CD4-positive, alpha-beta T cell (primary cell): ENCODE results near the gene PTPN9. TPM values are rescaled to one million over a fixed set of nuclear protein-coding genes. Genes with fewer than 3 reads are reported as not detected.
"Not testable (repeated sequence)": the region's sequence is repeated elsewhere in the genome, so short reads cannot be mapped to it uniquely, and the experiment has no call there.

Experiments
- ATAC-seq: fragments of 200-7000 bp; cut with Tn5 transposase; one replicate; pipeline ENCODE4 v1.10.0; 2022; ENCODE audit warnings: mild to moderate bottlenecking; ENCODE audit not compliant: poor library complexity
- CTCF ChIA-PET: fragments of 350-600 bp; sonication (Branson Sonifier 250); formaldehyde crosslinking; loops from one replicate; lab custom pipeline; 2021; ENCODE audit warnings: antibody characterized with exemption, inconsistent platforms; lab: Charles Lee
- POLR2A ChIA-PET: fragments of 350-600 bp; sonication (Branson Sonifier 250); formaldehyde crosslinking; loops from one replicate; lab custom pipeline; 2021; ENCODE audit warnings: antibody characterized with exemption, inconsistent platforms; lab: Charles Lee
- DNase-seq, 14 experiments: peaks; one replicate each; pipeline ENCODE4 v3.0.0-alpha.2; 2013 to 2020; ENCODE audit warnings: mixed read lengths in 2 of 14
- H3K27ac ChIP-seq, 2 donors: one replicate each; pipeline versions ENCODE4 v1.5.1 to v1.7.0; 2013; ENCODE audit warnings: low read length in 2 of 2, low read depth in 1 of 2, mild to moderate bottlenecking in 1 of 2
- H3K27me3 ChIP-seq, 2 experiments: 1 replicate in 1 of 2; 2 replicates in 1 of 2; pipeline versions ENCODE4 v1.6.1 to v1.7.0; 2013; ENCODE audit warnings: low read length in 2 of 2, control low read depth in 1 of 2, mild to moderate bottlenecking in 1 of 2, moderate library complexity in 1 of 2; ENCODE audit not compliant: insufficient read depth in 2 of 2, control insufficient read depth in 1 of 2
- H3K36me3 ChIP-seq: one replicate; pipeline ENCODE4 v1.6.1; 2013; ENCODE audit warnings: low read length, control low read depth; ENCODE audit not compliant: insufficient read depth
- H3K4me1 ChIP-seq: one replicate; pipeline ENCODE4 v1.6.1; 2013; ENCODE audit warnings: low read length, control low read depth; ENCODE audit not compliant: insufficient read depth
- H3K4me3 ChIP-seq: one replicate; pipeline ENCODE4 v1.5.1; 2013; ENCODE audit warnings: mild to moderate bottlenecking, low read length, moderate library complexity
- H3K9me3 ChIP-seq, 2 experiments: 1 replicate in 1 of 2; 2 replicates in 1 of 2; pipeline versions ENCODE4 v1.6.1 to v1.7.0; 2013; ENCODE audit warnings: low read length in 2 of 2, mild to moderate bottlenecking in 2 of 2, control low read depth in 1 of 2, moderate library complexity in 1 of 2; ENCODE audit not compliant: control insufficient read depth in 1 of 2, insufficient read depth in 1 of 2
- H3K27ac Mint-ChIP-seq: one replicate; pipeline ENCODE4 v1.8.0; 2020; ENCODE audit warnings: mixed read lengths
- H3K27me3 Mint-ChIP-seq: one replicate; pipeline ENCODE4 v1.8.0; 2021; ENCODE audit warnings: mixed read lengths
- H3K36me3 Mint-ChIP-seq: one replicate; pipeline ENCODE4 v1.8.0; 2021; ENCODE audit warnings: low read depth, mixed read lengths
- H3K4me1 Mint-ChIP-seq: one replicate; pipeline ENCODE4 v1.8.0; 2021; ENCODE audit warnings: low read depth, mixed read lengths
- H3K4me3 Mint-ChIP-seq: one replicate; pipeline ENCODE4 v1.8.0; 2020; ENCODE audit warnings: mild to moderate bottlenecking, mixed read lengths
- H3K9me3 Mint-ChIP-seq: one replicate; pipeline ENCODE4 v1.8.0; 2020; ENCODE audit warnings: mixed read lengths
- CTCF ChIP-seq: fragments of 200-600 bp; IDR thresholded peaks from one replicate; pipeline ENCODE4 v1.8.0; 2022; ENCODE audit warnings: antibody characterized with exemption, mild to moderate bottlenecking
- intact Hi-C, 2 experiments: fragments of 100-400 bp; cut with DNase I in 1 of 2; cut with micrococcal nuclease in 1 of 2; formaldehyde crosslinking; loops; one replicate each; pipeline versions ENCODE4 v1.15.1 to v1.9.0; 2023 to 2025; cut with DNase I, micrococcal nuclease
- total RNA-seq, 174 experiments: library from RNA in 2 of 174; stranded (reverse) in 2 of 174; gene quantifications; one replicate each; pipeline ENCODE4 v1.2.3 and lab custom pipeline; 2021 to 2026

PTPN9 gene
- total RNA-seq, 2 experiments from 2014 or later = 8.1 to 8.2 TPM

GRCh38 chr15:75545064-75545463, 34.1 kb downstream of the PTPN9 start:
- DNase-seq (no peak), ATAC-seq (no peak)
- ChIA-PET CTCF (no interaction called here), POLR2A (interaction anchor here (1.6 kb wide), 1 partner anchor 95 kb away, joined by 4 read pairs; the partner anchor contains the start of gene IMP3)
- H3K9me3 Mint-ChIP-seq = no peaks in the 10 kb centered on the region
- Histone ChIP-seq H3K27ac (no peak overlapping the region), H3K4me3 (no peak overlapping the region), H3K9me3 (no peaks in the 10 kb centered on the region), H3K4me1 (peaks cover 4% of the 10 kb centered on the region), H3K27me3 (no peaks in the 10 kb centered on the region), H3K36me3 (peaks cover 7% of the 10 kb centered on the region)
- no peaks in the 10 kb centered on the region for H3K36me3 Mint-ChIP-seq
- H3K4me1 Mint-ChIP-seq = peaks cover 33% of the 10 kb centered on the region
- H3K27me3 Mint-ChIP-seq = no peaks in the 10 kb centered on the region
- TF ChIP-seq CTCF = no peak
- no peak overlapping the region for H3K4me3 Mint-ChIP-seq
- H3K27ac Mint-ChIP-seq = no peak overlapping the region
- intact Hi-C loops = no loop called here

DNA sequence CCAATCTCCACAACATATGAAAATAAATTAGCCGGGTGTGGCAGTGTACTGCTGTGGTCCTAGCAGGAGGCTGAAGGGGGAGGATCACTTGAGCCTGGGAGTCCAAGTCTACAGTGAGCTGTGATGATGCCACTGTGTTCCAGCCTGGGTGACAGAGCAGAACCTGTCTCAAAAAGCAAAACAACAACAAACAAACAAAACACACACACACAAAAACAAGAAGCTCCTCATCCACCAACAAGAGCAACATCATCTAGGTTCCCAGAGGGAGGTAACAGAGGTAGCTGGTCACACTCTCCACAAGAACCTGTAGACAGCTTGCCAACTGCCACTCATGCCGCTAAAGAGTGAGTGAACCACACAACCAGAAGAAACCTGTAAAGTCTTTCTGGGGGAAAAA, 34.8 kb downstream of the PTPN9 start:
- POLR2A ChIA-PET = interaction anchor here (1.6 kb wide), 1 partner anchor 95 kb away, joined by 4 read pairs; the partner anchor contains the start of gene IMP3

DNA sequence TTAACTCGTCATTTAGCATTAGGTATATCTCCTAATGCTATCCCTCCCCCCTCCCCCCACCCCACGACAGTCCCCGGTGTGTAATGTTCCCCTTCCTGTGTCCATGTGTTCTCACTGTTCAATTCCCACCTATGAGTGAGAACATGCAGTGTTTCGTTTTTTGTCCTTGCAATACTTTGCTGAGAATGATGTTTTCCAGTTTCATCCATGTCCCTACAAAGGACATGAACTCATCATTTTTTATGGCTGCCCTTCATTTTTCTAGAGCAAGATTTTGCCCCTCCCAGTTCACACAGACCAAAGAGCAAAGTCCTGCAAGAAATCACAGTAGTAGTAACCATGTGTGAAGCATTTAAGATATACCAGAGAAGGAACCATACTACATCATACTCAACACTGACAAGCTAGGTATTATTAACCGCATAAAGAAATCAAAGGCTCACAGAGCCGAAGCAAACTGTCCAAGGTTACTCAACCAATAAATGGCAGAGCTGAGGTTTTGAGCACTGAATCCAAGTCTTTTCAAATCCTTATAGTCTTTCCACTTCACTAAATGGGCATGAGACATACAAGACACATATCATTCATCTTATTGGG, 36.1 kb downstream of the PTPN9 start:
- H3K4me3 ChIP-seq, CTCF ChIA-PET, H3K9me3 Mint-ChIP-seq, H3K27ac ChIP-seq, H3K4me1 ChIP-seq, H3K36me3 ChIP-seq, intact Hi-C loops, H3K27me3 Mint-ChIP-seq, H3K9me3 ChIP-seq, H3K36me3 Mint-ChIP-seq, H3K4me3 Mint-ChIP-seq, DNase-seq, H3K27me3 ChIP-seq, ATAC-seq: not testable (repeated sequence)
- peak overlapping the region; percentile 37 for H3K27ac Mint-ChIP-seq
- POLR2A ChIA-PET = interaction anchor here (1.6 kb wide), 1 partner anchor 97 kb away, joined by 4 read pairs; the partner anchor contains the start of gene IMP3
- H3K4me1 Mint-ChIP-seq = peaks cover 33% of the 10 kb centered on the region

More for the DNA sequence above, 34.8 kb downstream of the PTPN9 start:
- H3K27me3 Mint-ChIP-seq = no peaks in the 10 kb centered on the region
- no peak for ATAC-seq
- DNase-seq = no peak
- H3K4me3 Mint-ChIP-seq = no peak overlapping the region
- no peaks in the 10 kb centered on the region for H3K27me3 ChIP-seq
- H3K9me3 Mint-ChIP-seq = no peaks in the 10 kb centered on the region
- no peak overlapping the region for H3K27ac Mint-ChIP-seq
- H3K4me1 Mint-ChIP-seq = peaks cover 33% of the 10 kb centered on the region
- peaks cover 4% of the 10 kb centered on the region for H3K4me1 ChIP-seq
- TF ChIP-seq CTCF = no peak
- H3K36me3 ChIP-seq = peaks cover 7% of the 10 kb centered on the region
- no peaks in the 10 kb centered on the region for H3K9me3 ChIP-seq
- no peak overlapping the region for H3K27ac ChIP-seq
- intact Hi-C loops = no loop called here
- no peak overlapping the region for H3K4me3 ChIP-seq
- H3K36me3 Mint-ChIP-seq = no peaks in the 10 kb centered on the region
- CTCF ChIA-PET = no interaction called here

DNA sequence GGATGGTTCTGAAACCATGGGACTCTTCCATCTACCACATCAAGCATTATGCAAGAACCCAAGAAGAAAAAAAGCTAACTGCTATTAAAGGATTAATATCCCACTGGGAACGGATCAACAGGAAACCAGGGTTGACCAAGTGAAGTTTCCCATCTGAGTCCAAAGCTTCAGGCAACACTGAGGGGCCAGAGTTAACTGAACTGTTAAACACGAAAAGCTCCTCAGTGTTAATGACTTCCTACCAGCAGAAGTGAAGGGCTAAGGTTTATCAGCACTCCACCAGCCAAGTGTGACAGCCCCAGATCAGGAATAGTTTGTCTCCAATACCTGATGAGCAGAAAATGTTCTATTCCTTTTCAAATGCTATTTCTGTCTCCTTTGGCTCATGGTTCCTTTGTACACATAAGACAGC, 36.7 kb downstream of the PTPN9 start:
- Mint-ChIP-seq H3K36me3 (peaks cover 10% of the 10 kb centered on the region), H3K9me3 (no peaks in the 10 kb centered on the region), H3K27me3 (no peaks in the 10 kb centered on the region), H3K4me1 (peaks cover 33% of the 10 kb centered on the region), H3K4me3 (no peak overlapping the region), H3K27ac (no peak overlapping the region)
- H3K36me3 ChIP-seq = peaks cover 7% of the 10 kb centered on the region
- no peaks in the 10 kb centered on the region for H3K27me3 ChIP-seq
- POLR2A ChIA-PET = no interaction called here
- no peak for TF ChIP-seq CTCF
- H3K27ac ChIP-seq = no peak overlapping the region
- H3K4me3 ChIP-seq = no peak overlapping the region
- CTCF ChIA-PET = no interaction called here
- ATAC-seq (no peak), DNase-seq (no peak)
- intact Hi-C loops = no loop called here
- no peaks in the 10 kb centered on the region for H3K9me3 ChIP-seq
- H3K4me1 ChIP-seq = peaks cover 4% of the 10 kb centered on the region
